ENCODE measurements around the gene B3GNT2.
A peak's percentile ranks its signal among the peaks of the same experiment; 100 is the strongest.

The B3GNT2 gene

GRCh38 chr2:62207491-62207890 is 11.6 kb downstream of the B3GNT2 start:
- DNase-seq, result no peak

GRCh38 chr2:62208074-62208757 is 12.3 kb downstream of the B3GNT2 start:
- DNase-seq, result no peak

- peak; percentile 57 for DNase-seq
Measured at GRCh38 chr2:62208758-62209114, 12.8 kb downstream of the B3GNT2 start.

- no peak for DNase-seq
Measured at GRCh38 chr2:62209427-62209991, 13.6 kb downstream of the B3GNT2 start.

- no peak for DNase-seq
Measured at GRCh38 chr2:62215306-62216064, 19.6 kb downstream of the B3GNT2 start.

- no peak for DNase-seq
Measured at GRCh38 chr2:62216113-62216512, 20.2 kb downstream of the B3GNT2 start.

- DNase-seq, result no peak
Measured at GRCh38 chr2:62216616-62217015, 20.7 kb downstream of the B3GNT2 start.

GRCh38 chr2:62217421-62217820 is 21.5 kb downstream of the B3GNT2 start:
- no peak for DNase-seq

GRCh38 chr2:62217970-62218369 is 22.1 kb downstream of the B3GNT2 start:
- no peak for DNase-seq

GRCh38 chr2:62219407-62220159 is 23.7 kb downstream of the B3GNT2 start:
- DNase-seq, result no peak

- no peak for DNase-seq
Measured at GRCh38 chr2:62221141-62221540, 25.2 kb downstream of the B3GNT2 start.

- no peak for DNase-seq
Measured at GRCh38 chr2:62222171-62222570, 26.3 kb downstream of the B3GNT2 start.

GRCh38 chr2:62222674-62223073 is 26.8 kb downstream of the B3GNT2 start:
- DNase-seq, result no peak

GRCh38 chr2:62224976-62225375 is 29.1 kb downstream of the B3GNT2 start:
- DNase-seq, result no peak

- no peak for DNase-seq
Measured at GRCh38 chr2:62227386-62228075, 31.6 kb downstream of the B3GNT2 start.

GRCh38 chr2:62229082-62229605 is 33.2 kb downstream of the B3GNT2 start:
- no peak for DNase-seq

- no peak for DNase-seq
Measured at GRCh38 chr2:62231541-62231940, 35.6 kb downstream of the B3GNT2 start.

- no peak for DNase-seq
Measured at GRCh38 chr2:62234755-62235655, 39.1 kb downstream of the B3GNT2 start.

- DNase-seq, result no peak
Measured at GRCh38 chr2:62236499-62236898, 40.6 kb downstream of the B3GNT2 start.

GRCh38 chr2:62238236-62238635 is 42.3 kb downstream of the B3GNT2 start:
- DNase-seq, result no peak

GRCh38 chr2:62240546-62240945 is 44.6 kb downstream of the B3GNT2 start:
- DNase-seq, result no peak

- DNase-seq, result no peak
Measured at GRCh38 chr2:62243983-62244382, 48.1 kb downstream of the B3GNT2 start.
